Activated naive CD4-positive, alpha-beta T cell treated with anti-CD3 and anti-CD28 coated beads, Interleukin-2, amount 50 U/mL, for 24 hours (primary cell): ENCODE measurements around the gene CYTH3.
"Not testable (repeated sequence)": the region's sequence is repeated elsewhere in the genome, so short reads cannot be mapped to it uniquely, and the experiment has no call there.

Experiments used
- H3K27ac Mint-ChIP-seq: one replicate; pipeline ENCODE4 v1.8.0; 2021; ENCODE audit warnings: mild to moderate bottlenecking, mixed read lengths
- H3K27me3 Mint-ChIP-seq: one replicate; pipeline ENCODE4 v1.8.0; 2021; ENCODE audit warnings: mixed read lengths
- H3K36me3 Mint-ChIP-seq: one replicate; pipeline ENCODE4 v1.8.0; 2021; ENCODE audit warnings: mixed read lengths
- H3K4me1 Mint-ChIP-seq: one replicate; pipeline ENCODE4 v1.8.0; 2021; ENCODE audit warnings: mixed read lengths
- H3K4me3 Mint-ChIP-seq: one replicate; pipeline ENCODE4 v1.8.0; 2021; ENCODE audit warnings: mild to moderate bottlenecking, mixed read lengths
- H3K9me3 Mint-ChIP-seq: one replicate; pipeline ENCODE4 v1.8.0; 2021; ENCODE audit warnings: mixed read lengths

CYTH3 gene

GRCh38 chr7:6153646-6154541 lies 118.5 kb downstream of the CYTH3 start:
- Mint-ChIP-seq H3K27ac (no peak overlapping the region), H3K9me3 (no peaks in the 10 kb centered on the region), H3K36me3 (peaks cover 18% of the 10 kb centered on the region), H3K4me1 (no peaks in the 10 kb centered on the region), H3K4me3 (no peak overlapping the region), H3K27me3 (no peaks in the 10 kb centered on the region)

GRCh38 chr7:6151994-6152735 lies 120.3 kb downstream of the CYTH3 start:
- no peaks in the 10 kb centered on the region for H3K9me3 Mint-ChIP-seq
- no peak overlapping the region for H3K4me3 Mint-ChIP-seq
- H3K27ac Mint-ChIP-seq = no peak overlapping the region
- no peaks in the 10 kb centered on the region for H3K4me1 Mint-ChIP-seq
- peaks cover 22% of the 10 kb centered on the region for H3K36me3 Mint-ChIP-seq
- H3K27me3 Mint-ChIP-seq = no peaks in the 10 kb centered on the region

- not testable (repeated sequence) for H3K4me1 Mint-ChIP-seq, H3K9me3 Mint-ChIP-seq, H3K27me3 Mint-ChIP-seq, H3K4me3 Mint-ChIP-seq, H3K27ac Mint-ChIP-seq
- H3K36me3 Mint-ChIP-seq = peaks cover 21% of the 10 kb centered on the region
Observed at GRCh38 chr7:6151527-6151926, 120.9 kb downstream of the CYTH3 start.

- H3K27me3 Mint-ChIP-seq = no peaks in the 10 kb centered on the region
- H3K4me1 Mint-ChIP-seq = no peaks in the 10 kb centered on the region
Observed at GRCh38 chr7:6149996-6150395, 122.4 kb downstream of the CYTH3 start.

GRCh38 chr7:6148724-6149360 lies 123.6 kb downstream of the CYTH3 start:
- Mint-ChIP-seq H3K27me3 (no peaks in the 10 kb centered on the region), H3K4me3 (no peak overlapping the region), H3K36me3 (peaks cover 26% of the 10 kb centered on the region), H3K4me1 (no peaks in the 10 kb centered on the region), H3K27ac (no peak overlapping the region), H3K9me3 (no peaks in the 10 kb centered on the region)

More at GRCh38 chr7:6149996-6150395, 122.4 kb downstream of the CYTH3 start:
- Mint-ChIP-seq H3K4me3 (no peak overlapping the region), H3K27ac (no peak overlapping the region), H3K9me3 (no peaks in the 10 kb centered on the region), H3K36me3 (peaks cover 26% of the 10 kb centered on the region)

GRCh38 chr7:6147627-6148026 lies 124.8 kb downstream of the CYTH3 start:
- no peaks in the 10 kb centered on the region for H3K9me3 Mint-ChIP-seq
- H3K4me3 Mint-ChIP-seq = no peak overlapping the region
- H3K4me1 Mint-ChIP-seq = no peaks in the 10 kb centered on the region
- no peaks in the 10 kb centered on the region for H3K27me3 Mint-ChIP-seq
- H3K27ac Mint-ChIP-seq = no peak overlapping the region
- H3K36me3 Mint-ChIP-seq = peaks cover 25% of the 10 kb centered on the region

- Mint-ChIP-seq H3K27me3 (no peaks in the 10 kb centered on the region), H3K27ac (no peak overlapping the region), H3K4me1 (no peaks in the 10 kb centered on the region), H3K4me3 (no peak overlapping the region), H3K9me3 (no peaks in the 10 kb centered on the region), H3K36me3 (peaks cover 23% of the 10 kb centered on the region)
Observed at GRCh38 chr7:6146666-6147065, 125.8 kb downstream of the CYTH3 start.

GRCh38 chr7:6143997-6144396 lies 128.4 kb downstream of the CYTH3 start:
- H3K27ac Mint-ChIP-seq = no peak overlapping the region
- peaks cover 21% of the 10 kb centered on the region for H3K36me3 Mint-ChIP-seq
- H3K4me3 Mint-ChIP-seq = no peak overlapping the region
- no peaks in the 10 kb centered on the region for H3K4me1 Mint-ChIP-seq
- no peaks in the 10 kb centered on the region for H3K27me3 Mint-ChIP-seq
- H3K9me3 Mint-ChIP-seq = no peaks in the 10 kb centered on the region

GRCh38 chr7:6142871-6143380 lies 129.5 kb downstream of the CYTH3 start:
- no peak overlapping the region for H3K27ac Mint-ChIP-seq
- peaks cover 19% of the 10 kb centered on the region for H3K36me3 Mint-ChIP-seq
- H3K4me3 Mint-ChIP-seq = no peak overlapping the region
- H3K9me3 Mint-ChIP-seq = no peaks in the 10 kb centered on the region
- no peaks in the 10 kb centered on the region for H3K27me3 Mint-ChIP-seq
- H3K4me1 Mint-ChIP-seq = no peaks in the 10 kb centered on the region

- H3K36me3 Mint-ChIP-seq = peaks cover 9% of the 10 kb centered on the region
- no peak overlapping the region for H3K4me3 Mint-ChIP-seq
- H3K27me3 Mint-ChIP-seq = no peaks in the 10 kb centered on the region
- no peaks in the 10 kb centered on the region for H3K9me3 Mint-ChIP-seq
- no peak overlapping the region for H3K27ac Mint-ChIP-seq
- peaks cover 2% of the 10 kb centered on the region for H3K4me1 Mint-ChIP-seq
Observed at GRCh38 chr7:6139189-6139996, 133.0 kb downstream of the CYTH3 start.

- H3K9me3 Mint-ChIP-seq = no peaks in the 10 kb centered on the region
- peaks cover 8% of the 10 kb centered on the region for H3K36me3 Mint-ChIP-seq
Observed at GRCh38 chr7:6136475-6136874, 135.9 kb downstream of the CYTH3 start.

GRCh38 chr7:6133249-6133648 lies 139.2 kb downstream of the CYTH3 start:
- Mint-ChIP-seq H3K27me3 (no peaks in the 10 kb centered on the region), H3K4me1 (peaks cover 6% of the 10 kb centered on the region), H3K36me3 (peaks cover 6% of the 10 kb centered on the region), H3K4me3 (no peak overlapping the region), H3K9me3 (no peaks in the 10 kb centered on the region), H3K27ac (no peak overlapping the region)

More at GRCh38 chr7:6136475-6136874, 135.9 kb downstream of the CYTH3 start:
- Mint-ChIP-seq H3K27me3 (no peaks in the 10 kb centered on the region), H3K4me1 (peaks cover 6% of the 10 kb centered on the region), H3K27ac (no peak overlapping the region), H3K4me3 (no peak overlapping the region)

- Mint-ChIP-seq H3K9me3 (no peaks in the 10 kb centered on the region), H3K36me3 (peaks cover 15% of the 10 kb centered on the region), H3K27ac (no peak overlapping the region), H3K4me3 (no peak overlapping the region), H3K27me3 (no peaks in the 10 kb centered on the region), H3K4me1 (peaks cover 19% of the 10 kb centered on the region)
Observed at GRCh38 chr7:6130007-6130587, 142.3 kb downstream of the CYTH3 start.

- H3K9me3 Mint-ChIP-seq = no peaks in the 10 kb centered on the region
- no peaks in the 10 kb centered on the region for H3K27me3 Mint-ChIP-seq
- no peak overlapping the region for H3K27ac Mint-ChIP-seq
- peaks cover 17% of the 10 kb centered on the region for H3K36me3 Mint-ChIP-seq
- H3K4me3 Mint-ChIP-seq = no peak overlapping the region
- H3K4me1 Mint-ChIP-seq = peaks cover 13% of the 10 kb centered on the region
Observed at GRCh38 chr7:6128205-6128604, 144.2 kb downstream of the CYTH3 start.

- H3K36me3 Mint-ChIP-seq = peaks cover 20% of the 10 kb centered on the region
- H3K27me3 Mint-ChIP-seq = no peaks in the 10 kb centered on the region
- peaks cover 13% of the 10 kb centered on the region for H3K4me1 Mint-ChIP-seq
- H3K27ac Mint-ChIP-seq = no peak overlapping the region
- H3K4me3 Mint-ChIP-seq = no peak overlapping the region
- no peaks in the 10 kb centered on the region for H3K9me3 Mint-ChIP-seq
Observed at GRCh38 chr7:6127110-6127490, 145.3 kb downstream of the CYTH3 start.
